Brain pericyte (primary cell): ENCODE results near the gene TRPM1.

Experiments
- DNase-seq: peaks from one replicate; pipeline ENCODE4 v3.0.0-alpha.2; 2012; ENCODE audit warnings: low read depth, low spot score

Gene TRPM1

DNA sequence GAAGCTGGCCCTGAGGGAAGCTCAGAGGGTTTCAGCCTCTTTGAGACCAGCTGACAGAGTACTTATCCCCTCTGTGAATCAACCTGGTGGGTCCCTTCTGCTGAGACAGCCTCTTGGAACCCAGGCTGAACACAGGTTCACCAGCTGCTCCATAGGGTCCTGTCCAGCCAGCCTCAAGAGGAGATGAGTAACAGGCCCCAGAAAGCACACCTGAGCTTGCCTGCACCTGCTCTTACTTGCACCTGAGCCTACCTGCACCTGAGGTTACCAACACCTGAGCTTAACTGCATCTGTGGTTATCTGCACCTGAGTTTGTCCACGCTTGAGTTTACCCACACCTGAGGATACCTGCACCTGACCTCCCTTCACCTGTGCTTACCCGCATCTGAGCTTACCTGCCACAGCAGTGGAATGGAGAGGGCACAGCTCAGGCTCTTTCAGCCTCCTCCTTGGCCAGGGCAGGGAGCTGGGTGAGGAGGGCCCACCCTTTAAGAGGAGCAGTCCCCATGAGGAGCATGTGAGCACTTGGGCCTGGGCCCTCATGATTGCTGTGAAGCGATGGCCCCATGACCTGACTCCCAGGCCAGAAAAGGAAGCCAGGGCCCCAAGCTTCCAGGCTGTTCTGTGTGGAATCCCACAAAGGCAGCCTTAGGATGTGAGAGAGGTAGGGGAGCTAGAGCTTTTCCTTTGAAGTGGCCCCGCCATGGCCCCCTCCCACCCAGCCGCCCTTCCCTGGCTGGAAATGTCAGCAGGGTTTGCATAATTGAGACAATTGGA lies at the start of gene TRPM1:
TRPM1 (minus strand) TSS at position 464 of the 777 bp plus-strand sequence. CDS start 20,370 bp downstream, outside the sequence.
- DNase-seq: no peak

DNA sequence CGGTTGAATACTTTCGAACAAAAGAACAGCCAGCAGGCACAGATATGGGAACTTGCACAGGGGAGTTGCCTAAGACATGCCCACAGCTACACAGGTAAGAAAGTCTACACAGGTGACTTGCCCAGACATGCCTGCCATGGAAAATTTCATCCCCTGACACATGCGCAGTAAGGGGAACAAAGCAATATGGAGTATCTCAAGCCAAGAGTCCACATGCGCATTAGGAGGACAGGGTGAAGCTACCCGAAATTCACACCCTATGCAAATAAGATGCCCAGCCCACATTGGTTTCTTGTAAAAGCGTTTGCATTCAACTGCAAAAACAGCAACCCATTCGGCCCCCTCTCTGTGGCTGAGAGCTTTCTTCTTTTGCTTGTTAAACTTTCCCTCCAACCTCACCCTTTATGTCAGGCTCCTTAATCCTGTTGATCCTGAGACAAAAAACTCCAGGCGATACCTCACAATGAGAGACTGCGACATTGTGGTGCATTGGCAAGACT lies 49.3 kb upstream of the TRPM1 start:
- no peak for DNase-seq

DNA sequence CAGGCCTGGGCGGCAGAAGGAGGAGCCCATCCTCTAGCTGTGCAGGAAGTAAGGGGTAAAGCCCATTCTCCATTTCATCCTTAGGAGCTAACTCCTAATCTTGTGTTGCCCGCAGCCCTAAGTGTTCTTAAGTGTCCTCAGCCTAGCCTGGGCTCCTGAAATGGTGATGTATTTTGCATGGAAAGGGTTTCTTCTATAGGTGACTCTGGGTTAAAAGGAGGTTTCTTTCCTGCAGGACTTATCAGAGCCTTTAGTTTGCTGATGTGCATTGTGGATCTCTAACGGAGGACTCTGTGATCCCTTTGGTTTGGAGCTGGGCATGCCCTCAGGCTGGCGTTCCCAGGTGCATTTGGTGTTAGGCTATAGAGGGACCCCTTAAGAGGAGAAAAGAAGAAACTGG lies 48.5 kb upstream of the TRPM1 start:
- no peak for DNase-seq

DNA sequence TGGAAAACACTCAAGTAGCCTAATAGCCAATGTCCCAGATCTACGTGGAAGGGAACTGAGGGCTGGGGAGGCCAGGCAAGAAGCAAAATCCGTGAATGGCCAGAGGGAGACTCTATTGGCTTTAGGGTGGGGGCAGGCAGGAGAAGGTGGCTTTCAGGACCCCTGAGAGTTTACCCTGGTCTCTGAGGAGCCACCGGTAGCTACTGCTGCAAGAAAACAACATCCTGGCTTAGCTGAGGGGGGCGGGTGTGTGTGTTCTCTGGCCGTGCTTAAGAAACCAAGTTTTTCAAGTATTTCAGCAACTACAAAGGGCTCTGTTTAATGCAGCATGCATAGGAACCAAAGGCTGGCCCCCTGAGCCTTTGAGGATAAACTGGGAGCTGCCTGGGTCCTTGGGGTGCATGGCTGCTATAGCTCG lies 47.6 kb upstream of the TRPM1 start:
- DNase-seq: no peak

DNA sequence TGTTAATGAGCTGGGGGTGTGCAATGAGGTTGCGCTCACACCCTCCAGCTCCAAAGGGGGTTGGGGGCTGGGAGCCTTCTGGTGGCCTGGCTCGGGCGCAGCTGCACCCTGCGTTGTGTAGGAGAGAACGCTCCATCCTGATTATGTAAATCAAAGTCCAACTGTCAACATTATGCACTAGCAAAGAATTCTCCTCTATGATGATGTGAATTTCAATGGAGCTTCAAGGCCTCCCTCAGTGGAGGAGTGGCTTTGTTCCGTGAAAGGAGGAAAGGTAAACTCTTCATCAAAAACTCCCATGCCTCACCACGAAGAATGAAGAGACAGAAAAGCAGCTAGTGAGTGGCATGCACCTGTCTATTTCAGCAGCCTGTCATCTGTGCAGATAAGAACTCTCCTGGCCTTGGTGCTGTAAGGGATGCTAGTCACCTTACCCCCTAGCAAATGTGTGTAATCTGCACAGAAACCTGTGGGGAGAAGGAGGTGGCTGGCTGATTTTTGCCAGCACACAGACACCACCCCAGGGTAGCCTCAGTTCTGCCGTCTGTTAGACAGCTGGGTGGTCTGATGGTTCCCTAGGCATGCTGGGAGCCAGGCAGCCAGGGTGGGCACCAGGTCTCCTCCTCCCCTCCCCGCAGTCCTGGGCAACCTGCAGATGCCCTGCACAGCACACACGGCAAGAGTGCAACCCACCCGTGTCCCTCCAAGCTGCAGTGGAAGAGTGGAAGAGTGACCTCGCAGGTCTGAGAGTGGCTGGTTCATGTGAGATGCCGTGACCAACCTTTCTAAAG lies 47.0 kb upstream of the TRPM1 start:
- no peak for DNase-seq

DNA sequence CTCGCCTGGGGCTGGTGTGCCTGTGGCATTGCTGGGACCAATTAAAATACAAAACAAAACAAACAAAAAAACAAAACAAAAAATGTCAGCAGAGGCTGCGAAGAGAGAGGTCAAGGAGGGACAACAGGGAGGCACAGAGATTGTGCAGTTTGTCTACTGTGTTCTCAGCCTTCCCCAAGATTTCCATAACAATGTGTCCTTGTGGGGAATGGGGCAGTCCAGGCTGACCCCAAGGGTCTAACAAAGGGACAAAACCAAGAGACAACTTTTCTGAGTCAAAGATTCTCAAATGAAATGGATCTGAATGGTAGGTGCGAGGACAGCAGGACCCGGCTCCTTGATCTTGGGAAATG lies 46.4 kb upstream of the TRPM1 start:
- DNase-seq: no peak

DNA sequence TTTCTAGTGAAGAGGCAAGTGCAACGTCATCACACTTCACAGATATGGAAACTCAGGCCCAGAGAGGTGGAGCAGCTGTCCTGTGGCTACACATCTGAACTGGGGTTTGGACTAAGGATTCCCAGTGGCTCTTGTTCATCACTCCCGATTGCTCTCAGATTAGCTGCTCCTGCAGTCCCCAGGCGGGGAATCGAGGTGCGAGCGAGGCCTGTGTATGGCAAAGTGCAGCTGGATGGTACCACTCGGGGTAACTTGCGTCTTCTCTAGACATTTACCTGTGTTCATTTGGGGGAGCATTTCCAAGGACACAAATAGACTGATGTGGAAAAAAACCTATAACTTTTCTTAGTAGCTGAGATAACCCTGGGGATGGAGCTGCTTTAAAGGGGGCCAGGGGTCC lies 45.9 kb upstream of the TRPM1 start:
- no peak for DNase-seq

DNA sequence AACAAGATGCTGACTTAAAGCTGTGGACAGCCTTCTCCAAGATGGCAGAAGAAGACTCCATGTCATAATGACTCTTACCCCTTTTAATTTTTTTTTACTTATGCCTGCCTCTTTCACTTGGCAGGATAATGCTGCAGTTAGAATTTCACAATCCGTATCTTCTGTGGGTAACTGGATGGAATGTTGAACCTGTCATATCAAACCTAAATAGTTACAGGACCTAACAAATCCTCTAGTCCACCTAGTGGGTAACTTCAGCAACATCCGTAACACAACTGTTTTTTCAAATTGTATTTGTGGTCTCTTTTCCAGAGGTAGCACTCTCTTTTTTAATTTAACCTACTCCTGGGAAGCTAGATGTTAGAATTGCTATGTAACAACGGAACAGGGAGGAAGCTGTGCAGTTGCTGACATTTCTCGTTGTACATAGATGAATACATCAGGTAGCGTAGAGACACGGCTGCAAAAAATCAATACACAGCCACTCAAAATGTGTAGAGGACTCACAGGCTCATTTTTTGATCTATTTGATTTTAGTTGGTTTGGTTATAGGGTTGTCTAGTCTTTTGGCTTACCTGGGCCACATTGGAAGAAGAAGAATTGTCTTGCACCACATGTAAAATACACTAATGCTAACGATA lies 43.9 kb upstream of the TRPM1 start:
- no peak for DNase-seq

DNA sequence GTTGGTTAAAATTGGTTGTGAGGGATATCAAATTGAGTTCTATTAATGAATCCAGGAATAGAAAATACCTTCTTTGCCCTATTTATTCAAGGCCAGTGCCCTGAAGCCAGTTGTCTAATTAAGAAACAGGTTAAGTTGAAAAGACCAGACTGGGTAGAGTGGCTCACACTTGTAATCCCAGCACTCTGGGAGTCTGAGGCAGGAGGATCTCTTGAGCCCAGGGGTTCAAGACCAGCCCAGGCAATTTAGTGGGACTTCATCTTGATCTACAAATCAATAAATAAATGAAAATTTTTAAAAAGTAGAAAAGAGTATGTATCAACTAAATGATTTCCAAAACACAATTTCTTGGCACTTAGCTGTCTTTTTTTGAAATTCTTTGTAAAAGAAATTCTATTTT lies 40.3 kb upstream of the TRPM1 start:
- DNase-seq: no peak

DNA sequence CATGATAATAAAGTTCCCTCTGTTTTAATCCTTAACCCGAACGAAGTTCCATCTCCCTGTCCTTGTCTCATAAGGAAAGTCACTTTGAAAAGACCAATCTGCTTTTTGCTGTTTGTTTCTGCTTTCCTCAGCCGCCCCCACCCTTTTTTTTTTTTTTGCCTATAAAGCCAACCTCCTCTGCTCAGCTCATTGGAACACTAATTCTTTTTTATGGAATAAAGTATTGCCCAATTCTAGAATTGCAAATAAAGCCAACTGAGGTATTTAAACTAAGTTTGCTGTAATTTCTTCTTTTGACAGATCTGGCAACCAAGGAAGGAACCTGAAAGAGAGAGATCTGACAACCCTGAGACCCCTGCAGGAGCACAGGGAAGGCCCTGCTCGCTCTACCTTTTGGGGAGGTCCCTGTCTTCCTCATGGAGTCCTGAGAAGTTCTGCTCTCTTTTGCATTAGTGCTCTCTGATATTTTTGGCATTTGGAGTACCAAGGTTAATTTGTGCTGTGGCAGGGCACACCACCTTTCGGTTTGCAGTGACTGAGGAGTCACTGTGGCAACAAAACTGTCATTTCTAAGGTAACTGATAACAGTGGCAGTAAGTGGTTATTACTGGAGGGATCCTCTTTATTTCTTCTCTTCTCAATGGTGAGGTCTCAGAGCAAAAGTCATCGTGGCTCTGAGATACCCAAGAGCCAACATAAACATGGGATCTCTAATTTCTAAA lies 35.2 kb upstream of the TRPM1 start:
- no peak for DNase-seq

DNA sequence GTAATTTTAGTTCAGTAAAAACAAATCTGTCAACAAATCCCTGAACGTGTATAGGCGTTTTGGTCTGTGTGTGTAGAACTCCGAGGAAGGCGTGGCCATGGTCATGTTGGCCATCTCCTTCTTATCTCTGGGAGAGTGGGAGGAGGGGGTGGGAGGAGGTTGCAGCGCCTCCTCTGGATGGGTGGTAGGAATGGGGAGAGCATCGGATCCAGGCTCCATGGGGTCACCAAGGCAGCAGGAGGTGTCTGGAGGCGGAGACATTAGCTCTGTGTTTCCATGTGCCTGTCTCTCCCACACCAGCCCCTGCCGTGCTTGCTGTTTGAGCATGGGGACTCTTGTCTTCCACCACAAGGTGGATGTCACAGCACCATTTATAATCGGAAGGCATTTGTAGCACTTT lies 34.5 kb upstream of the TRPM1 start:
- no peak for DNase-seq

DNA sequence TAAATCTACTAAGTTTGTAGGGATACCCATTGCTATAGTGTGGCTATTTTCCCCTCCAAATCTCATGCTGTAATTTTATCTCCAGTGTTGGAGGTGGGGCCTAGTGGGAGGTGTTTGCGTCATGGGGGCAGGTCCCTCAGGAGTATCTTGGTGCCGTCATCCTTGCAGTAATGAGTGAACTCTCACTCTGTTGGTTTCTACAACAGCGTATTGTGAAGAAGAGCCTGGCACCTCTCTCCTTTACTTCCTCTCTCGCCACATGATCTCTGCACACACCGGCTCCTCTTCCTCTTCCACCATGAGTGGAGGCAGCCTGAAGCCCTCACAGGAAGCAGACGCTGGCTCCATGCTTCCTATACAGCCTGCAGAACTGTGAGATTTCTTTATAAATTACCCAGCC lies 34.0 kb upstream of the TRPM1 start:
- DNase-seq: no peak

DNA sequence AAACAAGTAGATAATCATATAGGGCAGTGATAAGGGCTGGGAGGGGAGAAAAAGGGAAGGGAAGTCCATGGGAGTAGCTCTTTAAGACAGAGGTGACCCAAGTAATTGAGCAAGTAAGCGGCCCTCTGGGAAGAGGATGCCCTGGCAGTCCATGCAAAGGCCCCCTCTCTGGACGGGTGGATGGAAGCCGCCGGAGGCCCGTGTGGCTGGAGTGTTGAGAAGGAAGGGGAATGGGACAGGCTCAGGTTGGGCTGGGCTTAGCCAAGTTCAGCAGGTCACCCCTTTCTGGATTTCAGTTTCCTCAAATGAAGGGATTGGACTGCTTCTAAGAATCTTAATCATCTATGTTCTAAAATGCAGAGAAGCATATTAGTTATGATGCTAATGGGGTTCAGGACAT lies 32.4 kb upstream of the TRPM1 start:
- no peak for DNase-seq

DNA sequence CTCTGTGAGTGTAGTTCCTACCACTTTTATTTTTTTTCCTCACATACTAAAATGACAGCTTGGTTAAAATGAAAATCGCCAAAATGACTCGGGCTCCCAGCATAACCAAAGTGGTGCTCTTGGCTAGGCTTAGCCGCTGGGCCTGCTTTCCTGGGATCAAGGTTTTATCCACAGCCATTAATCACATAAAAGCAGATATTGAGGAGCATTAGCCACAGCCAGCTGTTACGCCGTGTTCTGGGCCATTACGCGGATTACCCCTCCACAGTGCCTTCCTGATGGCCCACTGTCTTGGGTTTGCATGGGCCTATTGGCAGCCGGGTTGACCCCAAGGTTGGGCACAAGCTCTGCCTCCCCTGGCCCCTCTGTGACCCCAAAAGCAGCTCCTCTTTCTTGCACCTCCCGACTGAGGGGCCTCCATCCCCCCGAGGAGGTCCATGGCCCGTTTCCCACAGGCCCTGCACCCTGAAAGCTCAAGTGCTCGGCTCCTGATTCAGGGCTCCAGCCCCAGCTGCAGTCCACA lies 30.4 kb upstream of the TRPM1 start:
- DNase-seq: no peak

DNA sequence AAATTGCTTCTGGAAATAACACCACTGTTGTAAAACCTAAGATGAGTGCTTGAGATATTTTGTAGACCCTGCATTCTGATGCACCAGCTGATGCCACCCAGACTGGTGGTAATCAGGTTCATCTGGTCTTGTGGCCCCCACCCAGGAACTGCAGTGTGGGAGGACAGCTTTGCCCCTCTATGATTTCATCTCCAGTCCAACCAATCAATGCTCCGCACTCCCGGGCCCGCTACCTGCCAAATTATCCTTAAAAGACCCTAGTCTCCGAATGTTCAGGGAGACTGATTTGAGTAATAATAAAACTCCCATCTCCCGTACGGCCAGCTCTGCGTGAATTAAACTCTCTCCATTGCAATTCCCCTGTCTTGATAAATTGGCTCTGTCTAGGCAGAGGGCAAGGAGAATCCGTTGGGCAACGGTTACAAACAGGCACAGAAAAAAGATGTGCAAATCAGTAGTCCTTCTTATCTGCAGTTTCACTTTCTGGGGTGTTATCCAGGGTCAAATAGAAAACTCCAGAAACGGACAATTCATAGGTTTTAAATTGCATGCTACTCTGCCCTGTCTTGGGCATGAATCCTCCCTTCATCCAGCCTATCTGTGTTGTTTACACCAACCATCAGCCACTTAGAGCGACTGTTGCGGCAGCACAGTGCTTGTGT lies 29.2 kb upstream of the TRPM1 start:
- no peak for DNase-seq

DNA sequence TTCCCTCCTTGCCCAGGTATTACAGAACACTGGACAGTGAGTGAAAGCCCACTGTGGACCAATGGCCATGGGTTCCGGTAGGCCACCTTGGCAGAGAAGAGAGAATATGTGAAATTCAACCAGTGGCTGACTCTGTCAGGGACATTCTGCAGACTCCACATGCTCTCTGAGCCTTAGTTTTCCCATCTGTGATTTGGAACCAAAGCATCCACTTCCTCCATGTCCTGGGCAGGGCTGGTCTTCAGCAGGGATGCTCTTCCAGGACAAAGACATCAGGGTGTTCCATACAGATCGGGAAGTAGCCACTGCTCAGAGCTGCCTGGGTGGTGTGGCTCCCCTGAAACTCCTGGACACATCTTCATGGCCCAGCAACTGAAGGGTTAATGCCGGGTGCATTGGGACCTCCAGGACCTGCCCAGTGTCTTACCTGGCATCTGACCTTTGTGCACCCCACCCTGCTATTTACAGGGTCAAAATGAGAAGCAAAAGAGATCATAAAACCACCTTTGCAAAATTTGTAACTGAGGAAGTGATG lies 28.3 kb upstream of the TRPM1 start:
- DNase-seq: no peak

DNA sequence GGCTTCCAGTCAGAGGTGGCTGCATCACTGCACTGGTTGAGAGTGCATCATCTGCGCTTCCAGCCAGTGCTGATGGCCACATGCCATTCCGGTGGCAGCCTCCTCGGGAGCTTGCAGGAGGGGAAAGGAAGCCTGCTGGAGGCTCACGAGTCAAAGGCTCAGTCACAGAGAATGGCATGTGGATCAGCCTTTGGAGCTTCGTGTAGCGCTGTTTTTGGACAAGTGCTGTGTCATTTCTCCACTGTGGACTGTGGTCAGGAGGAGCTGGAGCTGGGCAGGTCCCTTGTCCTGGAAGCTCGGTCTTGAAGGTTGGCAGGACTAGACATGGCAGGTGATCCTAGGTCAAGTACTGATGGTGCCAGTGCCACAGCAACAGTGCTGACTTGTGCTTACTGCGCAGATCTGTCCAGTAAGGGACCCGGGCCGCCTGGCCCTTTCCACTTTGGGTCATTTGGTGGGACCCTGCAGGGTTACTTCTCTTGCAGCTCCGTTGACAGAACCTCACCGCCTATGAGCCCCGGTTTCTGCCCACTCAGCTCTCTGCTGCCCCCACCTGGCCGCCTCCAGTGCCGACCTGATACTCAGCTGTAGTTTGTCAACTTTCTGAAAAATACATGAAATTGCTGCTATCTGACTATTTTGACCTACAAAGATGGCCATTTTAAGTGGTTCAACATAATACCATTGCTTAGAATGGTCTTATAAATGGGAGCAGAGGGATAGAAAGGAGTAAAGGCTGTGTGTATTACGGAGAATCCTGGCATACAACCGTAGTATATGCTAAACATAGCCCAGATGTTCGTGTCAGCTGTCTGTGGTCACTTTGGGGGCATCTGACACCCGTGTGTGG lies 27.6 kb upstream of the TRPM1 start:
- DNase-seq: peak; percentile 13

DNA sequence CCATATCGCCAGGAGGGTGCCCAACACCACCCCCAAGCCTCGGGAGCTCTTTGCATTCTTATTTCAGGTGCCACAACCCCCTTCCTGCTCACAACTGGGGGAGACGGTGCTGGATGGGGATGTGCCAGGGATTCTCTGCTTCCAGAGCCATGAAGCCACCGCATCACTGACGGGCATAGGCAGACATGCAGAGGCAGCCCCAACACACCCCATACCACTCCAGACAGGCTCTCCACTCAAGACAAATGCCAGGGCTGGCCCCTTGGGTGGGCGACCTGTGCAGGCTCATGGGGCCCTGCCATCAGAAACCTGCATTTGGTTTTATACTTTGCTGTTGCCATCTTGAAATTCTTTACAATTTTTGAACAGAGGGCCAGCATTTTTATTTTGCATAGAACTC lies 27.0 kb upstream of the TRPM1 start:
- no peak for DNase-seq

DNA sequence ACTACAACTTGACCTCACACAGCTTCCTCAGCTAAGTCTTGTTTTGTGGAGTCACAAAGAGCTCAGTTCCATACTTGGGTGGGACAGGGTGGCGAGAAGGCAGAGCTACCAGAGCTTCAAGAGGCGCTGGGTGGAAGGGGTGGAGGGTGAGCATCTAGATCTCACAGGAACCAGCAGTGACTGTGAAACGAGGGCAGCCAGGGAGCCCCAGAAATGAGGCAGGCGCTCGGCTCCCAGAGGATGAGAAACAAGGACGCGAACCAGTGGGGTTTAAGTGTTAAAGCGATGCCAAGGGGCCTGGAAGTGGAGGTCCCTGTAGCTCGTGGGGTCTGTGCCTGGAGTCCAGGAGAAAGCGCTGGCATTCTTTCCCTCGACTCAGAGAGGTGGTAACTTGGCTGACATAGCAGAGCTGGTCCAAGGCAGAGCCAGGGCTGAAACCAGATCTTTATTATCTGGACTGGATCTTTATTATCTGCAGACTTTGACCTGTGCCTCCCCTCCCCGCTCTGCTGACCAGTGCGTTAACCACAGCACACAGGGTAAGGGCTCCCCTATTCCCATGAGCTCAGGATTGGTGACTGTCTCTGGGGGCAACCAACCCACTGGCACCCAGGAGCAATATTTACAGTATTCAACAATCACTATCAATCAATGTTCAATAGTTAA lies 26.2 kb upstream of the TRPM1 start:
- no peak for DNase-seq
